ENCODE measurements around the gene CARD14.
A peak's percentile ranks its signal among the peaks of the same experiment; 100 is the strongest.
"Not testable (repeated sequence)": the region's sequence is repeated elsewhere in the genome, so short reads cannot be mapped to it uniquely, and the experiment has no call there.

The CARD14 gene

DNA sequence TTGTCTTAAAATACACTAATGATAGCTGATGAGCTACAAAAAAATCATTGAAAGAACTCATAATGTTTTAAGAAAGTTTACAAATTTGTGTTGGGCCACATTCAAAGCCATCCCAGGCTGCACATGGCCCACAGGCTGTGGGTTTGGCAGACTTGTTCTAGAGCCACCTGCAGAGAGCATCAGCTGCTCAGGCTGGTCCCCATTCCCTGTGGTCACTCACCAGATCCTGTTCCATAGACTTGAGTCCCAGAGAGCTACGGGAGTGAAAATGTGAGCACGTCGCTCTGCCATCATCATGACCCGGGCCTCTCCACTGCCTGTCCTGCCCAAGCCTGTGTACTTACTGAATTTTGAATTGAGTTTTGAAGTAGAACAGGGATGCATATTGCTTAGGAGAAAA is 57.3 kb downstream of the CARD14 start:
- no peak for DNase-seq (ENCODE audit: low read depth)

DNA sequence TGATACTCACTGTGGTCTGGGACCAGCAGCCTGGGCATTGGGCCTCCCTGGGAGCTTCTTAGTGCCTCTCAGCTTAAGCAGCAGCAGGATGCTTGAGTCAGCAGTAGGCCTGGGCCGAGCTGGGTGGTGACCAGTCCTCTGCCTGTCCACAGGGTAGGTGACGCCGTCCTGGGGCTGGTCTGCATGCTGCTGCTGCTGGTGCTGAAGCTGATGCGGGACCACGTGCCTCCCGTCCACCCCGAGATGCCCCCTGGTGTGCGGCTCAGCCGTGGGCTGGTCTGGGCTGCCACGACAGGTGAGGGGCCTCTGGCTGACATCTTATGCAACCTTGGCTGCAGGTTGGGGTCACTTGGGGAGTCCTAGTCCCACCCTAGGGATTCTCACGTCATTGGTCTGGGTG is 57.8 kb downstream of the CARD14 start:
- no peak for DNase-seq (ENCODE audit: low read depth)

DNA sequence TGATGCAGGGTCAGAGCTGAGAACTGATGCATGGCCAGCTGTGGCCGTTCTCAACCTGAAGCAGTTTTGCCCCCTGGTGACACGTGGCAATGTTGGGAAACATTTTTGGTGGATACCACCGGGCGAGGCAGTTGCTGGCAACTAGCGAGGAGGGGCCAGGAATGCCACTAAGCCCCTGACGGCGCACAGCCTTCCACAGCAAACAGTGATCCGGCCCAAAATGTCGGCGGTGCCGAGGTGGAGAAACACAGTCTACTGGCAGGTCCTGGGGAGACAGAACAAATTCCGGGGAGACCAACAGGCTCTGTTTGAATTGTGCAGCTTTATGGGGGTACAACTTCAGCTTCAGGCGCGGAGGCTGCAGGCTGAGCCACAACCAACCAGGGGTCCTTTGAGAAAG is 58.6 kb downstream of the CARD14 start:
- no peak for DNase-seq (ENCODE audit: low read depth)

DNA sequence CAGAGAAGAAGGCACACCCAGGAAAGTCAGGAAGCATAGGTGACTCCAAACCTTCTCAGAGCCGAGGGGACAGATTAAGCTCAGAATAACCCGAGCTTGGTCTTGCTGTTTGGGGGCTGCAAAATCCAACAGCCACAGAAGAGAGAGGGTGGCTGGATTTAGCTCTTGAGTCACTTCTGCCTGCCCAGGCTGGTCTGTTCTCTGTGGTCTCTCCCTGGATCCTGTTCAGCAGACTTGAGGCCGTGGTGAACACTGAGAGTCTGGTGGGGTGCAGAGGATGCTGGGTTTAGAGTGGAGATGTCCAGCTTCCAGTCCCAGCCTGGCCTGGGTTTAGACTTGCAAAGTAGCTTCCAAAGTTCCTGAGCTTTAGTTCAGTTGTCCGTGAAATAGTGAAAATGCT is 59.2 kb downstream of the CARD14 start:
- no peak for DNase-seq (ENCODE audit: low read depth)

DNA sequence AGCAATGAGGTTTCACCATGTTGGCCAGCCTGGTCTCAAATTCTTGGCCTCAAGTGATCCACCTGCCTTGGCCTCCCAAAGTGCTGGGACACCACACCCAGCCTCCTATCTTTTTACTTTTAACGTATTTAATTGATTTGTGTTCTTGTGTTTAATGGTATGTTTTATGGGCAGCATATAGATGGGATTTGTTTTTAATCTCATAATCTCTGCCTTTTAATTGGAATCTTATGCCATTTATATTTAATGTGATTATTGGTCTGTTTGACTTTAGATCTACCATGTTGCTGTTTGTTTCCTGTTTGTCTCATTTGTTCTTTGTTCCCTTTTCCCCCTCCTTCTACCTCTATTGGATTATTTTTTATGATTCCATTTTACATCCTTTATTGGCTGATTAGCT is 62.6 kb downstream of the CARD14 start:
- no peak for DNase-seq (ENCODE audit: low read depth)

DNA sequence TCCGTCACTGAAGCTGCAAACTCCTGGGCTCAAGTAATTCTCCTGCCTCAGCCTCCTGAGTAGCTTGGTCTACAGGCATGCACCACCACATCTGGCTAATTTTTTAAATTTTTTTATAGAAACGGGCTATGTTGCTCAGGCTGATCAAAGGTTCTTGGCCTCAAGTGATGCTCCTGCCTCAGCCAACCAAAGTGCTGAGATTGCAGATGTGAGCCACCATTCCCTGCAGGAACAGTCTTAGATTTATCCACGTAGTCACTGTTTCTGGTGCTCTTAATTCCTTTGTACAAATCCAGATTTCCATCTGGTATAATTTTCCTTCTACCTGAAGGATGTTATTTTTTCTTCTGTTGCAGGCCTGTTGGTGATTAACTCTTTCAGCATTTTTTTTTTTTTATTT is 63.4 kb downstream of the CARD14 start:
- DNase-seq (ENCODE audit: low read depth): no peak

DNA sequence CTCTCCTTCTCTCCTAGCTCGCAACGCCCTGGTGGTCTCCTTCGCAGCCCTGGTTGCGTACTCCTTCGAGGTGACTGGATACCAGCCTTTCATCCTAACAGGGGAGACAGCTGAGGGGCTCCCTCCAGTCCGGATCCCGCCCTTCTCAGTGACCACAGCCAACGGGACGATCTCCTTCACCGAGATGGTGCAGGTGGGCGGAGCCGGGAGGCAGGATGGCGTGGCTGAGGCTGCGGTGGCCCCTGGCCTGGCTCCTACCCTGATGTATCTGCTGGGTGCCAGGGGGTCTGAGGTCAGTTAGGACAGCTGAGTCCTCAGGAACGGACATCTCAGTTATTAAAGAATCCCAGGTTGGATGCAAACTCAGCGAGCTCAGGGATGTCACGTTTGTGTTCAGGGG is 67.1 kb downstream of the CARD14 start:
- no peak for DNase-seq (ENCODE audit: low read depth)

DNA sequence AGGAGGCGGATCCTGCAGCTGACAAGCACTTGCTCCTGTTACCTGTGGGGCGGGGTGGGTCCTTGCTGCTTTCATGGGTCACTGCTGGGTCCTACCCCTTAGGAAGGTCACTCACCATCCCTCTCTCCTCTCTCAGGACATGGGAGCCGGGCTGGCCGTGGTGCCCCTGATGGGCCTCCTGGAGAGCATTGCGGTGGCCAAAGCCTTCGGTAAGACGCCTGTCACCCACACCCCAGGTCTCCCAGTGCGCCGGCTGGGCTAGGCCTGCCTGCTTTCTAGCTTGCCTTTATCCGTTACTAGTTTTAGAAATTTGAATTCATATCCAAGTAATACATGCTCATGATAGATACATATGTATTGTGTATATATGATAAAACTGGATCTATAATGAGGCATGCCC is 67.6 kb downstream of the CARD14 start:
- DNase-seq (ENCODE audit: low read depth): no peak

DNA sequence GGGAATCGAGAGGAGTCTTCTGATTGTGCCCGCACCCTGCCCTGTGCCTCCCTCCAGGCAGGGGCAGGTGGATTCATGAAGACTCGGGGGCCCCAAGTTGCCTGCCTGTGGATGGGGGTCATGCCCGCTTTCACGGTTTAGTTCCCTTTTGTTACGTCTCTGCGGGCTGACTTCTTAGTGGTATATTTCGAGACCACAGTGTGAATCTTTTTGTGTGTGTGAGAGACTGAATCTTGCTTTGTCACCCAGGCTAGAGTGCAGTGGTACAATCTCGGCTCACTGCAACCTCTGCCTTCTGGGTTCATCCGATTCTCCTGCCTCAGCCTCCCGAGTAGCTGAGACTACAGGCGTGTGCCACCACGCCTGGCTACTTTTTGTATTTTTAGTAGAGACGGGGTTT is 72.7 kb downstream of the CARD14 start:
- DNase-seq (ENCODE audit: low read depth): no peak

DNA sequence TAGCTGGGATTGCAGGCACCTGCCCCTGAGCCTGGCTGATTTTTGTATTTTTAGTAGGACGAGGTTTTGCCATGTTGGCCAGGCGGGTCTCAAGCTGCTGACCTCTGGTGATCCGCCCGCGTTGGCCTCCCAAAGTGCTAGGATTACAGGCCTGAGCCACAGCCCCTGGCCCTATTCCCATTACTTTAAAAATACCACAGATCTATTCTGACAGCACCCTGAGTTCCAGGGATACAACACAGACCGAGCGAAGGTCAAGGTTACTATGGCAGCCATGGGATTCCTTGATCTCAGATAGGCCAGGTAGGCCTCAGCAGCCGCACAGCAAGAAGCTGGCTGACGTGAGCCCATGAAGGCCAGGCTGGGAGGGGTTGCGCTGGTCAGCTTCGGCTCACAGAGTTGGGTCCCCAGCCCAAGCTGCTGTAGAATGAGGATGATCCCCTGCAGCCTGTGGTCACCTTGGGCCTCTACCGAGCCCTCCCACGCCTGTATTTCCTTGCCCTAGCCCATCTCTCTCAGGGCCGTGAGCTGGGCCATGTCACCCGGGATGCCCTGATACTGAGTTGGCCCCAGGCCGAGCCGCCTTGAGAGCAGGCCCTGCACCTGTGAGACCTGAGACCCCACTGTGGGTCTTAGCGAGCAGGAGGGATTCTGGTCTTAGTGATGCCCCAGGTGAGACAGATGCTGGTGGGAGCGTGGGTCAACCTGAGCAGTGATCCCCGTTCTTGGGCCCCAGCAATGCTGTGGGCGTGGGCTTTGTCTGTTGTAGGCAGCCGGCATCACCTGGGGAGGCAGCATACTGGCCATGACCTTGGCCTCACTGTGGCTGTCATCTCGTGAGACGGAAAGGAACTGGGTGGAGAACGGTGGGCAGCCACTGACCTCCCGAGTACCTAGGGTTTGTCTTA is 74.0 kb downstream of the CARD14 start:
- no peak for DNase-seq (ENCODE audit: low read depth)

DNA sequence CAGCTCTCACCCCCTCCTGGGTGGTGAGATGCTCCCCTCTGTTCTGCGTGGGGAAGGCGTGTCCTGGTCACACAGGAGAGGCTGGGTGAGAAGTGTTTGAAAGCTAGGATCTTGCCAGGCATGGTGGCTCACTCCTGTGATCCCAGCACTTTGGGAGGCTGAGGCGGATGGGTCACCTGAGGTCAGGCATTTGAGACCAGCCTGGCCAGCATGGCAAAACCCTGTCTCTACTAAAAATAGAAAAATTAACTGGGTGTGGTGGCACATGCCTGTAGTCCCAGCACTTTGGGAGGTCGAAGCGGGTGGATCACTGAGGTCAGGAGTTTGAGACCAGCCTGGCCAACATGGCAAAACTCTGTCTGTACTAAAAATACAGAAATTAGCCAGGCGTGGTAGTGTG is 74.6 kb downstream of the CARD14 start:
- not testable (repeated sequence) for DNase-seq (ENCODE audit: low read depth)

DNA sequence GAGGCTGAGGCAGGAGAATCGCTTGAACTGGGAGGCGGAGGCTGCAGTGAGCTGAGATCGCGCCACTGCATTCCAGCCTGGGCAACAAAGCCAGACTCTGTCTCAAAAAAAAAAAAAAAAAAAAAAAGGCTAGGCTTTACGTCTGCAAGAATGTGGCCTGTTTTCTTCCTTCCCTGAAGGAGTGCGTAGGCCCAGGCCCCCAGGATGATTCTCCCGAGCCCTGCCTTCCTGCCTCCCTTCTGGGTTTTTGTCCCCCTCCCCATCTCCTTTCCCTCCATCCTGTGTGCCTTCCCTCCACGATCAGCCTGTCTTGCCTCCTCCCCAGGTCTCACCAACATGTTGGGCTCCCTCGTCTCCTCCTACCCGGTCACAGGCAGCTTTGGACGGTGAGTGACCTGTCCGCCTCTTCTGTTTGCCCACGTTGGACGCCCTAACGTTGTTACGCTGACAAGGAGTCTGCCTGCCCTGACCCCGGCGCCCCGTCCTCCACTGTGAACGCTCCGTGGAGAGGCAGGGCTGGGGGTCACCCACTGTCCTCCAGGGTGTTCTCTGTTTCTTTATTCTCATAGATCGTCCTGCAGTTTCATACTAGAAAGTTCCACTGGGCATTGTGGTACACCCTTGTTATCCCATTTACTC is 75.2 kb downstream of the CARD14 start:
- no peak for DNase-seq (ENCODE audit: low read depth)

DNA sequence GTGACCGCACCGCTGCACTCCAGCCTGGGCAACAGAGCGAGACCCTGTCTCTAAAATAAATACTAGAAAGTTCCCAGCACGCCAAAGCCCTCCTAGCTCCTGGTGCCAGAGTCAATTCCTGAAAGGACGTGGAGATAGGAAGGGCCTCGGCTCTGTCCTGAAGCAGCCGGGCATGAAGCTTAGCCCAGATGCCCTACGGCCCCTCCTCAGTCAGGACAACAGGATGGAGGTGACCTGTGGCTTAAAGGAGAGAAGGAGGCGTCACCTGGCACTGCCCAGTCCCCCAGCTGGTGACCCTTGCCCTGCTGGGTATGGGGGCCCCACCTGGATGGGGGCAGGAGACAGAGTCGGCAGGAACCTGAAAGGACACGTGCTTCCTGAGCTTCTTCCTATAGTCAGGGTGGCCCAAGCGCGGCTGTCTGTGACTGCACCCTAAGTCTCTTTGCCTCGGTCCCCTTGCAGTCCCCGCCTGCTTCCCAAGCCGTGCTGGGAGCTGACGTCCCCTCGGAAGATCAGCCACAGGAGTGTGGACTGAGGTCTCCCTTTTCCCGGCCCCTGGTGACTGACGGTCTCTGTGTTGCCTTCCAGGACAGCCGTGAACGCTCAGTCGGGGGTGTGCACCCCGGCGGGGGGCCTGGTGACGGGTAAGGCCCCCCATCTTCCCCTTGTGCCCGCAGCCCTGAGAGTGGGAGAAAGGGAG is 75.9 kb downstream of the CARD14 start:
- no peak for DNase-seq (ENCODE audit: low read depth)

DNA sequence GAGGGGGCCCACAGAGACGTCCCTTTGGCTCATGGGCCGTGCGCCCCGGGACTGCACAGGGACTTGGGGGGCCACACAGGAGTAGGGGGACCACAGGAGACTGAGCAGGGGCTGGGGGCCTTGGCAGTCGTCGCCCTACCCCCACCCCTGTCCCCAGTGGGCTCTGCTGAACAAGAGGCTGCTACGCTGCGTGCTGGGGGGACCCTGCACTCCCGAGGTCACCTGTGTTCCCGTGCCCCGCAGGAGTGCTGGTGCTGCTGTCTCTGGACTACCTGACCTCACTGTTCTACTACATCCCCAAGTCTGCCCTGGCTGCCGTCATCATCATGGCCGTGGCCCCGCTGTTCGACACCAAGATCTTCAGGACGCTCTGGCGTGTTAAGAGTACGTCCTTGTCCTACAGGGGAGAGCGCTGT is 76.4 kb downstream of the CARD14 start:
- no peak for DNase-seq (ENCODE audit: low read depth)

DNA sequence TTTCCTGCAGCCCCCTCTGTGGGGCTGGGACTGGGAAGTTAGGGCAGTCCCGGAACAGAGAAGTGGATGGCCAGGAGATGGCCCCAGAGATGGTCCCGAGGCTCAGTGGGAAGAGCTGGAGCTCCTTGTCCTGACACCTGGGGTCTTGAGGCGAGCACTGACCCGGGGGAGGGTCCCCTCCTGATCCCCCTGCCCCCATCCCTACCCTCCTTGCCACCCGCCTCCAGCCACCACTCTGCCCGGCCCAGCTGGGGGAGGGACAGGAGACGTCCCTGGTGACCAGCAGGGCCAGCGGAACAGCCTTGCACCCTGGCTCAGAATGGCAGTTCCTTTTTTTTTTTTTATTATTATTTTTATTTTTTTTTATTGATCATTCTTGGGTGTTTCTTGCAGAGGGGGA is 76.9 kb downstream of the CARD14 start:
- DNase-seq (ENCODE audit: low read depth): no peak

DNA sequence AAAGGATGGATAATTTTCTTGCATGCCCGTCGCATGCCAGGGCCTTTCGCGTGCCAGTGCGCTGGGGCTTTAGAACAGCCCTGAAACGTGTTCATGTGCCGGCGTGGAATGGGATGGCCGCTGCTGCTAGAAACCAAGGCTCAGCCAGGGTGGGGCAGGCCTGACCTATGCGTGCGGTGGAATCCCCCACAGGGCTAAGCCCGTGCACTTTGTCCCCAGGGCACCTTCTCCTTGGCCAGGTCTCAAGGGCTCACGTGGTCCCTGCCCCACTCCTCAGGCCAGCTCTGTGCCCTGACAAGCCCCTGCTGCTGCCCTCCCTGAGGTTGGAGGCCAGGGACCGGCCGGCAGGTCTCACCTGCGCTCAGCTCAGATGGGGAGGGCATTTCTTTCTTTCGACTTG is 77.7 kb downstream of the CARD14 start:
- DNase-seq (ENCODE audit: low read depth): no peak

DNA sequence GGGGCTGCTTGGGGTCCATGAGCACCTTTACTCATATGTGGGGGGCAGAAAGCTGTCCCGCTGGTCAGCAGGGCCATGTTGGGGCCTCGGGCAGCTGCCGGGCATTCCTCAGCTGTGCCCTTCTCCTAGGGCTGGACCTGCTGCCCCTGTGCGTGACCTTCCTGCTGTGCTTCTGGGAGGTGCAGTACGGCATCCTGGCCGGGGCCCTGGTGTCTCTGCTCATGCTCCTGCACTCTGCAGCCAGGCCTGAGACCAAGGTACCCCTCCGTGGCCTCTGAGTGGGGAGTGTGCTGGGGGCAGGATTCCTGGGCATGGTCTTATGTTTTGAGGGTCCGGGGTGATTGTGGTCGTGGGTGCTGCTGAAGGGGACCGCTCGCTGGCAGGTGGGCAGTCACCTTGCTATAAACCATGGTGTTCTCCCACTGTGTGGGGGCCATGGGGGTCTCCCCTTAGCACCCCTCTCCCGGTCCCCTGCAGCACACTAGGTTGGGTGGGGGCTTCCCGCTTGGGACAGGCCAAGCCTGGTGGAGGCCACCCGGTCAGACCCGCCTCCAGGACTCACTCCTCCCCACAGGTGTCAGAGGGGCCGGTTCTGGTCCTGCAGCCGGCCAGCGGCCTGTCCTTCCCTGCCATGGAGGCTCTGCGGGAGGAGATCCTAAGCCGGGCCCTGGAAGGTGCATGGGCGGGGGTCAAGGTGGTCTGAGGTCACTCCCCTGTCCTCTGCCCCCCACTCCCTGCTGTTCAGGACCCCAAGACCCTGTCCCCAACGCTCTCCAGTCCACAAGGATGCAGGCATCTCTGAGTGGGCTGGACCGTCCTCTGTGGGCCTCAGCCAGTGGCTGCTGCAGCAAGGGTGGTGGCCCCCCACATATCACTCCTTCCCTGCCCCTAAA is 78.4 kb downstream of the CARD14 start:
- no peak for DNase-seq (ENCODE audit: low read depth)

DNA sequence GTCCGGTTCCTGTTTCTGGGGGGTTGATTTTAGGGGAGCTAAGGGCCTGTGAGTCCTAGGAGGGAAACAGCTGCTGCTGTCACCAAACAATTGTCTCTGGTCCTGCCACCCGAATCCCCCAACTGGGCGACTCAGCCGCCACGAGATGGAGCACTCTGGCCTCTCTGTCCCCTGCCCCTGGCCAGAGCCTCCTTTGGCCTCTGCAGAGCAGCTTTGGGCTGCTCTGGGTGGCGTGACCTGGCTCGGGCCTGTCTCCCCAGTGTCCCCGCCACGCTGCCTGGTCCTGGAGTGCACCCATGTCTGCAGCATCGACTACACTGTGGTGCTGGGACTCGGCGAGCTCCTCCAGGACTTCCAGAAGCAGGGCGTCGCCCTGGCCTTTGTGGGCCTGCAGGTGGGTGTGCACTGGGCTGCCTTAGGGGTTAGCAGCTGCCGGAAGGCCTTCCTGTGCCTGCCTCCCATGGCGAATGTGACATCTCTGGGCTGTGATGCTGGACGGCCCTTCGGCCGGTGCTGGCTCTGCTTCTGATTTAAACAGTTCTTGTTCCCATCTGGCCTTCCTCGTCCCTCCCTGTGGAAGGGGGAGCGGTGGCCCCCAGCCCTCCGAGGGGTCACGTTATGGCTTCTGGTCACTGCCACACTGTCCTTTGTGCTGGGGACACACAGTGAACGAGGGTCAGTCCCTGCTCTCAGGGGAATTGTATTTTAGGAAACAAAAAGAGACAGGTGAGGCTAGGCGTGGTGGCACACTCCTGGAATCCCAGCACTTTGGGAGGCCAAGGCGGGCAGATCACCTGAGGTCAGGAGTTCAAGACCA is 79.3 kb downstream of the CARD14 start:
- DNase-seq (ENCODE audit: low read depth): no peak

DNA sequence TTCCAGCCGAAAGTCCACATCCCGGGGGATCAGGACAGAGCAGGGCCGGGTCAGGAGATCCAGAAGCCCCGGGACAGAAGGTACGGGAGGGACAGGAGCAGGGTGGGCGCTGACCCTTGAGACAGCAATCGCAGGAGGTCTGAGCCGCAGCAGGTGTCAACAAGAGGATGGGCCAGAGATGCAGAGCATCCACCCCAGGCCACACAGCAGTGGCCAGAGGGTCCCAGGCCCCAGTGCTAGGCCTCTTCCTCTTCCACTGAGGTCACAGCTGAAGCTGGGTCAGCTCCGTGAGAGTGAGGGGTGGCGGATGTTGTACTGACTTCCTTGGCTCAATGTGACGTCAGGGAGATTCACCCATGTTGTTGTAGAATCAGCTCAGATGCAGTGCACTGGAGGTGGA is 82.1 kb downstream of the CARD14 start:
- no peak for DNase-seq (ENCODE audit: low read depth)

DNA sequence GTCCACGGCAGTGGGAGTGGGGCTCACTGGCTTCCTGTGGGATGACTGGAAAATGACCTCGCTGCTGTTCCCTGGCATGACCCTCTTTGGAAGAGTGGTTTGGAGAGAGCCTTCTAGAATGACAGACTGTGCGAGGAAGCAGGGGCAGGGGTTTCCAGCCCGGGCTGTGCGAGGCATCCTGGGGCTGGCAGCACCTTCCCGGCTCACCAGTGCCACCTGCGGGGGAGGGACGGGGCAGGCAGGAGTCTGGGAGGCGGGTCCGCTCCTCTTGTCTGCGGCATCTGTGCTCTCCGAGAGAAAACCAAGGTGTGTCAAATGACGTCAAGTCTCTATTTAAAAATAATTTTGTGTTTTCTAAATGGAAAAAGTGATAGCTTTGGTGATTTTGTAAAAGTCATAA is 83.0 kb downstream of the CARD14 start:
- peak; percentile 85 for DNase-seq (ENCODE audit: low read depth)
